ENCODE measurements around the gene TRIM32. TPM values are rescaled to one million over a fixed set of nuclear protein-coding genes. Genes with fewer than 3 reads are reported as not detected.

The TRIM32 gene
- total RNA-seq, 1 experiment from 2014 or later: 17.8 TPM

GRCh38 chr9:116656977-116657376 is 30.1 kb upstream of the TRIM32 start:
- DNase-seq (ENCODE audit: unreplicated experiment): no peak
- H3K27ac Mint-ChIP-seq (ENCODE audit: low read depth, unreplicated experiment): no peak overlapping the region
- ChIA-PET CTCF (interaction anchor here (0.6 to 1.7 kb wide), 5 partner anchors 8 to 1063 kb away, joined by 3 to 9 read pairs (median 3); no protein-coding TSS in a partner anchor), POLR2A (no interaction called here)
- intact Hi-C loops (cut with micrococcal nuclease): loop anchor here (10.0 kb wide), 1 partner anchor 152 kb away; no protein-coding TSS in a partner anchor
- H3K27me3 Mint-ChIP-seq (ENCODE audit: insufficient read depth, unreplicated experiment): no peaks in the 10 kb centered on the region
- BruUV-seq (replicated peaks): no TSS peak
- TF ChIP-seq, protein P1, sequence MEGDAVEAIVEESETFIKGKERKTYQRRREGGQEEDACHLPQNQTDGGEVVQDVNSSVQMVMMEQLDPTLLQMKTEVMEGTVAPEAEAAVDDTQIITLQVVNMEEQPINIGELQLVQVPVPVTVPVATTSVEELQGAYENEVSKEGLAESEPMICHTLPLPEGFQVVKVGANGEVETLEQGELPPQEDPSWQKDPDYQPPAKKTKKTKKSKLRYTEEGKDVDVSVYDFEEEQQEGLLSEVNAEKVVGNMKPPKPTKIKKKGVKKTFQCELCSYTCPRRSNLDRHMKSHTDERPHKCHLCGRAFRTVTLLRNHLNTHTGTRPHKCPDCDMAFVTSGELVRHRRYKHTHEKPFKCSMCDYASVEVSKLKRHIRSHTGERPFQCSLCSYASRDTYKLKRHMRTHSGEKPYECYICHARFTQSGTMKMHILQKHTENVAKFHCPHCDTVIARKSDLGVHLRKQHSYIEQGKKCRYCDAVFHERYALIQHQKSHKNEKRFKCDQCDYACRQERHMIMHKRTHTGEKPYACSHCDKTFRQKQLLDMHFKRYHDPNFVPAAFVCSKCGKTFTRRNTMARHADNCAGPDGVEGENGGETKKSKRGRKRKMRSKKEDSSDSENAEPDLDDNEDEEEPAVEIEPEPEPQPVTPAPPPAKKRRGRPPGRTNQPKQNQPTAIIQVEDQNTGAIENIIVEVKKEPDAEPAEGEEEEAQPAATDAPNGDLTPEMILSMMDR (IDR thresholded peaks at IDR 0.05; ENCODE audit: unreplicated experiment): no peak
- no peaks in the 10 kb centered on the region for H3K9me3 Mint-ChIP-seq (ENCODE audit: unreplicated experiment)
- peaks cover 9% of the 10 kb centered on the region for H3K4me1 Mint-ChIP-seq (ENCODE audit: insufficient read depth, unreplicated experiment)
- H3K36me3 Mint-ChIP-seq (ENCODE audit: insufficient read depth, unreplicated experiment): no peaks in the 10 kb centered on the region
- no peak overlapping the region for H3K4me3 Mint-ChIP-seq (ENCODE audit: unreplicated experiment)

DNA sequence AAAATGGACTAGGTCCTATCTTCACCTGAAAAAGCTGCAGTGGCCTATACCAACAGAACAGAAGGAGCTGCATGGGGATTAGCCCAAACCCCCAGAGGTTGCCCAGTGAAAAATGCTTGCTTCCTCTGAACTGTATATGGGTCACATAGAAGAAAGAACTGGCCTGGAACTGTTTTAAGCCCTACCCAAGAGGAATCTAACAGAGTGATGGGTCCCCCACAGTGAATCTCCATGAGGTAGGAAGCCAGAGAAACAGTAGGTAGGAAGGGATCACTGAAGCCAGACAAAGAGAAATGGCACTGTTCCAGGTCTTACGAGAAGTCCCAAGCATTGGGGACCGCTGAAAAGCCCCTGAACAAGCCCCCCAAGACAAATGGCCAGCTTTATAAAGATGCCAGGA is 28.8 kb upstream of the TRIM32 start:
- ChIA-PET CTCF (interaction anchor here (0.6 to 1.7 kb wide), 3 partner anchors 11 to 1065 kb away, joined by 3 to 9 read pairs (median 3); no protein-coding TSS in a partner anchor), POLR2A (no interaction called here)
- no peak overlapping the region for H3K4me3 Mint-ChIP-seq (ENCODE audit: unreplicated experiment)
- no peak overlapping the region for H3K27ac Mint-ChIP-seq (ENCODE audit: low read depth, unreplicated experiment)
- H3K9me3 Mint-ChIP-seq (ENCODE audit: unreplicated experiment): no peaks in the 10 kb centered on the region
- DNase-seq (ENCODE audit: unreplicated experiment): no peak
- TF ChIP-seq, protein P1 (IDR thresholded peaks at IDR 0.05; ENCODE audit: unreplicated experiment): no peak
- no TSS peak for BruUV-seq (replicated peaks)
- peaks cover 9% of the 10 kb centered on the region for H3K4me1 Mint-ChIP-seq (ENCODE audit: insufficient read depth, unreplicated experiment)
- no peaks in the 10 kb centered on the region for H3K27me3 Mint-ChIP-seq (ENCODE audit: insufficient read depth, unreplicated experiment)
- no peaks in the 10 kb centered on the region for H3K36me3 Mint-ChIP-seq (ENCODE audit: insufficient read depth, unreplicated experiment)
- intact Hi-C loops (cut with micrococcal nuclease): loop anchor here (10.0 kb wide), 1 partner anchor 153 kb away; no protein-coding TSS in a partner anchor

GRCh38 chr9:116661037-116661954 is 25.8 kb upstream of the TRIM32 start:
- H3K27ac Mint-ChIP-seq (ENCODE audit: low read depth, unreplicated experiment): no peak overlapping the region
- peaks cover 9% of the 10 kb centered on the region for H3K4me1 Mint-ChIP-seq (ENCODE audit: insufficient read depth, unreplicated experiment)
- H3K9me3 Mint-ChIP-seq (ENCODE audit: unreplicated experiment): no peaks in the 10 kb centered on the region
- TF ChIP-seq, protein P1 (IDR thresholded peaks at IDR 0.05; ENCODE audit: unreplicated experiment): peak; percentile 76
- no peaks in the 10 kb centered on the region for H3K36me3 Mint-ChIP-seq (ENCODE audit: insufficient read depth, unreplicated experiment)
- BruUV-seq (replicated peaks): no TSS peak
- no peaks in the 10 kb centered on the region for H3K27me3 Mint-ChIP-seq (ENCODE audit: insufficient read depth, unreplicated experiment)
- no peak overlapping the region for H3K4me3 Mint-ChIP-seq (ENCODE audit: unreplicated experiment)
- ChIA-PET POLR2A (interaction anchor here (0.7 kb wide), 1 partner anchor 993 kb away, joined by 3 read pairs; no protein-coding TSS in a partner anchor), CTCF (interaction anchor here (0.6 to 7.1 kb wide), 32 partner anchors 9 to 1680 kb away, joined by 3 to 122 read pairs (median 3); no protein-coding TSS in a partner anchor)
- intact Hi-C loops (cut with micrococcal nuclease): loop anchor here (1.0 to 5.0 kb wide), 7 partner anchors 74 to 1994 kb away; partner anchors contain the start of gene PAPPA
- peak; percentile 73 for DNase-seq (ENCODE audit: unreplicated experiment)

DNA sequence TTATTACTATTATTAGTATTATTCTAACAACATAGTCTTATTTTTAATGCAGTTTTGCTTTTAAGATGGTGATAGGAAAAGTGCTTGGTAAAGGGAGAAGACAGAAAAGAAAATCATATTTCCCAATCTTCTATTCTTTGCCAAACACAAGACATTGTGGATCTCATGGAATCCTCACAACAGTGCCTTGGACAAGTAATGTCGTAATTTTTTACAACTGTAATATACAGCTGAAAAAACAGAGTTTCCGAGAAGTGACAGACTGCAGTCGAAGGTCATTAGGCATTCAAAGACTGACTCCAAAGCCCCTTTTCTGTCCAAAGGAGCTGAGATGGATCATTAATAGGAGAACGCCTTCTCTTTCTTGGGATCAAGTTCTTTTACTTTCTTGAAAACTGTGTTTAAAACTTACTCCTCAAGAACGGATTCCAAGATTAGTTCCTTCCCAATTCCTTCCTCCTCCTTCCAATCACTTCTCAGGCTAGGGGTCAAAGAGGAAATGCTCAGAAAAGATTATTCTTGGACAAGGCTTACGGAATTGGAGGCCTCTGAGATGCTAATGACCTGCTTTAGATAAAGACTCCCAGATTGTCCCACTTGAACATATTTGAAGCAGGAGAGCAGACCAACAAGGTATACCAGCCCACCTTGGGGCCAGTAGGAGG is 24.3 kb upstream of the TRIM32 start:
- no TSS peak for BruUV-seq (replicated peaks)
- POLR2A ChIA-PET: no interaction called here
- Mint-ChIP-seq H3K27ac (ENCODE audit: low read depth, unreplicated experiment) (no peak overlapping the region), H3K9me3 (ENCODE audit: unreplicated experiment) (no peaks in the 10 kb centered on the region), H3K4me1 (ENCODE audit: insufficient read depth, unreplicated experiment) (peaks cover 9% of the 10 kb centered on the region), H3K36me3 (ENCODE audit: insufficient read depth, unreplicated experiment) (no peaks in the 10 kb centered on the region), H3K27me3 (ENCODE audit: insufficient read depth, unreplicated experiment) (no peaks in the 10 kb centered on the region), H3K4me3 (ENCODE audit: unreplicated experiment) (no peak overlapping the region)
- intact Hi-C loops (cut with micrococcal nuclease): loop anchor here (5.0 kb wide), 2 partner anchors 75 to 1995 kb away; no protein-coding TSS in a partner anchor
- TF ChIP-seq, protein P1 (IDR thresholded peaks at IDR 0.05; ENCODE audit: unreplicated experiment): no peak
- CTCF ChIA-PET: interaction anchor here (0.6 to 7.1 kb wide), 6 partner anchors 9 to 1072 kb away, joined by 3 to 122 read pairs (median 6); no protein-coding TSS in a partner anchor
- peak; percentile 8 for DNase-seq (ENCODE audit: unreplicated experiment)

Data from MCF 10A (cell line).